HG03139 (cell line): ENCODE results near the gene TTC28.
"Not testable (repeated sequence)": the region's sequence is repeated elsewhere in the genome, so short reads cannot be mapped to it uniquely, and the experiment has no call there.

ENCODE experiments used
- ATAC-seq: cut with Tn5 transposase; IDR thresholded peaks from one replicate; pipeline ENCODE4 v1.9.1; 2021; ENCODE audit not compliant: unreplicated experiment

The TTC28 gene

DNA sequence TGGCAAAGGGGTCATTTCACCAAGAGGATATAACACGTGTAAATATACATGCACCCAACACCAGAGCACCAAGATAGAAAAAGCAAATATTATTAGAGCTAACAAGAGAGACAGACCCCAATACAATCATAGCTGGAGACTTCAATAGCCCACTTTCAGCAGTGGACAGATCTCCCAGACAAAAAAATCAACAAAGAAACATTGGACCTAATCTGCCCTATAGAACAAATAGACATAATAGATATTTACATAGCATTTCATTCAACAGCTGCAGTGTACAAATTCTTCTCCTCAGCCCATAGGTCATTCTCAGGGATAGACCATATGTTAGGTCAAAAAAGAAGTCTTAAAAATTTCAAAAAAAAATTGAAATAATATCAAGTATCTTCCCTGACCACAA, 312.8 kb downstream of the TTC28 start:
- ATAC-seq = no peak

DNA sequence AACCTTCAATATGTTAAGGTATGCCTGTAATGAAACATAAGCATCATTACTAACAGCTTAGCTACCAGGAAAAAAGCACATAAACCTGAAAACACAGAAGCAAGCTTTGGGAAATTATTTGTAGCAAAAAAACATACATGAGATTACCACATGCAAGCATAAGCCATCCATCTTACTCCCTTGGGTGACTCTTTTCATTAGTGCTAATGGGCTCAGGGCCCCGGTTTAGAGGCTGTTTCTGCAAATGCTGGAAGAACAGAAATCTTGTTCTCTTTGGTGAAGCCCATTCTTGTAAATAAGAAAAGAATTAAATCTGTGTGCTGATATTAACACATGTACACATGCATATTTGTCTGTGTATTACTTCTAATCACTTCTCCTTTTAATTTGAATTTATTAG, 314.3 kb downstream of the TTC28 start:
- no peak for ATAC-seq

DNA sequence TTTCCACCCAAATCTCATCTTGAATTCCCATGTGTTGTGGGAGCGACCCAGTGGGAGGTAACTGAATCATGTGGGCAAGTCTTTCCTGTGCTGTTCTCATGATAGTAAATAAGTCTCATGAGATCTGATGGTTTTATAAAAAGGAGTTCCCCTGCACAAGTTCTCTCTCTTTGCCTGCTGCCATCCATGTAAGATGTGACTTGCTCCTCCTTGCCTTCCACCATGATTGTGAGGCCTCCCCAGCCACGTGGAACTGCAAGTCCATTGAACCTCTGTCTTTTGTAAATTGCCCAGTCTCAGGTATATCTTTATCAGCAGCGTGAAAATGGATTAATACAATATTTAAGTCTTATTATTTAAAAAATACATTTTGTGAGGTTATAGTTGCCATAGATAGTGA, 315.5 kb downstream of the TTC28 start:
- not testable (repeated sequence) for ATAC-seq

DNA sequence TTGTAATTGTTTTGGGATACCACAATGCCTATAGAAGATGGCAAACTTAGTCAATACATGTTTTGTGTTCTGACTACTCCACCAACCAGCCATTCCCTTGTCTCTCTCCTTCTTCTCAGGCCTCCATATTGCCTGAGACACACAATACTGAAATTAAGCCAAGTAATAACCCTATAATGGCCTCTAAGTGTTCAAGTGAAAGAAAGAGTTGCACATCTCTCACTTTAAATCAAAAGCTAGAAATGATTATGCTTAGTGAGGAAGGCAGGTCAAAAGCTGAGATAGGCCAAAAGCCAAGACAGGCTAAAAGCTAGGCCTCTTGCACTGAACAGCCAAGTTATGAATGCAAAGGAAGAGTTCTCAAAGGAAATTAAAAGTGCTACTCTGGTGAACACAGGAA, 318.7 kb downstream of the TTC28 start:
- ATAC-seq = no peak

DNA sequence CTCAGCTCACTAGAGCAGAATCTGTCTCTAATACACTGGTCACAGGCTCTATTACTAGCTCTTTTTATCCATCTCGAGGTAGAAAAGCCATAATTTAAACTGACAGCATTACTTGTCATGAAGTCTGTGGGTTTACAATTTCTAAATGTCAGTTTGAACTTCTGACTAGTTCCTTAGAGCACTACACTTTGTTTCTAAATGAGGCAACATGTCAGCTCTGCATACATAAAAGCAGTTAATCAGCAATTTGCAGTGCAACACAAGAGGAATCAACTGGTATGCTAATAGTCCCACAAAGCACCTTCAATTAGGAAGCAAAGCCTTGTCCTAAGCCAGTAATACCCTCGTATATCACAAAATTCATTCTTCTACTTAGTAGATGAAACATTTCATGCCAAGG, 321.3 kb downstream of the TTC28 start:
- ATAC-seq = no peak

DNA sequence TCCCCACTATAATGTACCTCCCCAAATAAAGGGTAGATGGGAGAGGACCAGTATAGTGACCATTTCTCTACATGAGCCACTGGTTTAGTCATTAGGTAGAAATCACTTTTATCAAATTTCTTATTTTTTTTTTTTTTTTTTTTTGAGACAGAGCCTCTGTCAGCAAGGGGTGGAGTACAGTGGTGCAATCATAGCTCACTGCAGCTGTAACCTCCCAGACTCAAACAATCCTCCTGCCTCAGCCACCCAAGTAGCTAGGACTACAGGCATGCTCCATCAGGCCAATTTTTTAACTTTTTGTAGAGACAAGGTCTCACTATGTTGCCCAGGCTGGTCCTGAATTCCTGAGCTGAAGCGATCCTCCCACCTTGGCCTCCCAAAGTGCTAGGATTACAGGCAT, 322.4 kb downstream of the TTC28 start:
- no peak for ATAC-seq

DNA sequence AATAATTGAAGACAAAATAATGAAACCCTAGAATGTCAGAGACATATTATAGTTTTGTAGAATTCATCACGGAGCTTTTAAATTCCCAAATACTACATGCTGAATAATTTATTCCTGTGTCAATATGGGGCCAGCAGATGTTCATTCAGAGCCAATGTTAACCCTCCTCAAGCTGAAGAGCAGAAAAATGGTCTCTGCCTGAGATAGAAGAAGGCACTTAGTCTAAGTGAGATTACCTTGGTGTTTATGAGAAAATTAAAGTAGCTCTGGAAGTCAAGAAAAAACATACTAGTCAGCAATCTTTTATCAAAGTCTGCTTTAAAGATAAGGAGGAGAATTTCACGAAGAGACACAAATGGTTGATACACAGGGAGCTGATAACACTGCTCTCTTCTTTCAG, 328.2 kb downstream of the TTC28 start:
- ATAC-seq = no peak

DNA sequence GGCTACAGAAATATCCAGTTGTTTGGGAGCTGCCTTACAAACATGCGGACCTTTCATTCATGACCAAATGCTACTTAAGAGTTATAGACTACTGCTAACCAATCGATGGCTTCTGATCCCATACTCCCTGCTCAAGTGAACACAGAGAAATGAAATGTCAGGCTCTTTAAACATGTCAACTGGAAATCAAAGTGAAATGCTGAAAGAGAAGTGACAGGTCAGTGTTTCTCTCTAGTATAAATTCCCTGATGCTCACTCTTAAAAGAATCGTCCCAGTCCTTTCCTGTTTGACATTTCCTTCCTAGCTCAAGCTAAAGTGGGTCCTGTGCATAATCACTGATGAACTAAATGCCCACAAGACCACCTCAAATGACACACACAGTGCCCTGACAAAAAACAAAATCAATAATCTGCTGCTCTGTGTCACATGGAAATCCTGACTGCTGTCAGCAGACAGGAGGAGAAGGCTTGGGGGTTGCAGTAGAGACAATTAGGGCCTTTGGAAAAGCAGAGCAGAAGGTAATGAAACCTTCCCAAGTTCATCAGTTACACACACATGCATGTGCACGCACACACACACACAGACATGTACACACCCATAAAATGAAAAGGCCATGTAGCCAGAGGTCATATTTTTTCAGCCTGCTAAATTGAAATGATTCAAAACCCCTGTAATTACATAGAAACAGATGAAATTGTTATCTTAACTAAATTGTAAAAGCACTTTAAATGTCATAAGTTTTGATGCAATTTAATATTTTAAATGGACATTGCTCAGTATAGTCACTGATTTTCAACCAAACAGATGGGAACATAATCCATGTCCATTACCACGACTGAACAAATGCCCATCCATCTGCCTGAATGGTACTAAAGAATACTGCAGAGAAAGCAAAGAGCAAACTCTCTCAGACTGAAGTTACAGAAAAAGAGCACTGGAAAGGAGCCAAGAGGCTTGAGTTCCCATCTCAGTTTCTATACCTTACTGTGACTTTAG, 330.7 kb downstream of the TTC28 start:
- no peak for ATAC-seq

DNA sequence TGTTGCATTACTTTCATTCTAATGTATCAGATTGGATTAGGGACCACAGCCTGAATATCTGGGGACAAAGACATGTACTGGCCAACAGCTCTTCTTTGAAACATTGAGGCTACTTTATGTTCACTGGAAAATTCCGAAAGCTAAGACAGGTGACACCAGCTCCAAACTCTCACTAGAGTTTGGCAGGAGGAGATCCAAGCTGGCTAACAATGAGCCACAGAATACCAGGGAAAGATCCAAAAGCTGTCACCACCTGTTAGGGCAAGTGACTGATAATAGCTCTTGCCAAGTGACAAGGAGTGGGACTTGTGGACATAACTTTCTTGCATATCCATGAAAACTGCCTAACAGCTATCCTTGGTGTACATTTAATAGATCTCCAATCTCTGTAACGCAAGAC, 333.3 kb downstream of the TTC28 start:
- no peak for ATAC-seq

DNA sequence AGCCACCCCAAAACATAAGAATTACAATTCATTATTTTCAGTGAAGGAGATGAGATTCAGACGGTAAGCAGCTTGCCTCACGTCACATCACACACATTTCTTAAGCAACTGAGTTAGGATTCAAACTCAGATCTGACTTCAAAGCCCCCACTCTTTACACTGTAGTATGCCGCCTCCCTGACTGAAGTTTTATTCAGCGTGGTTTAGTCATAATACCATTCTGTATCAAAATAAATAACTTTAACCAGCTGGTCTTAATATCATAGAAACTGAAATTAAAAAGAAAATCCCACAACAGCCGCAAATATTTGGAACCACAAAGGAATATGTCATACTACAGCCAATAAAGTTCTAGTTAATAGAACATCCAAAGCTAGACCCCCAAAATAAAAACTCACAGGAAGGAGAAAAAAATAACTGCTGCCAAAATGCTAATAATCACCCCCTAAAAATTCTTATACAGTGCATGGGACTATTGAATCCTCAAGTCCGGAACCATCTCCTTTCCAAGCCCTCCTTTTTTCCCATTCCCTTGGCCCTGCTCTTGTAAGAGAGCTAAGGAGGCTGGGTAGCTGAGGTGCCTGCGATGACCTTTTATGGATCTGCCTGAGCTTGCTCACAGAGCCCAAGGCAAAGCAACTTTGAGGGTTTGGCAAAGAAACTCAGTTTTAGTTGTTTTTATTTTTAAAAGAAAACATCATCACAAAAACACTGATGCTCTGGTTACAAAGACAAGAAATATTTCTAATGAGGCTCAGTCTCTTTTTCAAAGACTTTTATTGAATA, 334.5 kb downstream of the TTC28 start:
- no peak for ATAC-seq

DNA sequence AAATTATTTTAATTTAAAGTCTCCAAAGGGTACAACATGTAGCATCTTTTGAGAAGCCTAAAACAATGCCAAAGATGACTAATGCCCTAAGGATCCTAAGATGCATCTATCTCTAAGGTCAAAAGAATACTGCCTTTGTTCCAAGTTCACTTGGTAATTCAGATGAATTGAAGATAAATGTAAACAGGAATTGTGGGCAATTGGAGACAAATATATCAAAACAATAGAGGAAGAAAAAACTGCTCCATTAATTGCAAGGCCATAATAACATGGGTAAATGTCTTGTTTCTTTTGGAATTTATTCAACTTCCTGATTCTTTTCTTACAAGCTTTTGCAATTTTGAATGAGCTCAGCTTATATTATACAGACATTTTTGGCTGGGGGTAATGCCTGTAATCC, 338.6 kb downstream of the TTC28 start:
- ATAC-seq = no peak

DNA sequence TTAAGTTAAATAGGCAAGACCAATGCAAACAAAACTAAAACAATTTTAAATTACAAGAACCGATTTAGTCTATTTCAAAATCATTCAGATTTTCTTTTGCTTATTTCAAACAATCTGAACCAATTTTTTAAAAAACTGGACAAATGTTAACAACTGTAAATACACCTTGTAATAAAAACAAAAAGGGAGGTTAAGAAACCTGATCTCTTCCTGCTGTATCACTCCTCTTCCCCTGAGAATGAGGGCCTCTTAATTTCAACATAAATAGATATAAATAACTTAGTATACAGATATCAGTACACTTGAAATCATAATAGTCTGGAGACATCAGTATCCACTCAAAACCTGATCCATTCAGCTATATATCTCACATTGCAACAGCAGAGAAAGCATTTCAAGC, 346.6 kb downstream of the TTC28 start:
- ATAC-seq = no peak

DNA sequence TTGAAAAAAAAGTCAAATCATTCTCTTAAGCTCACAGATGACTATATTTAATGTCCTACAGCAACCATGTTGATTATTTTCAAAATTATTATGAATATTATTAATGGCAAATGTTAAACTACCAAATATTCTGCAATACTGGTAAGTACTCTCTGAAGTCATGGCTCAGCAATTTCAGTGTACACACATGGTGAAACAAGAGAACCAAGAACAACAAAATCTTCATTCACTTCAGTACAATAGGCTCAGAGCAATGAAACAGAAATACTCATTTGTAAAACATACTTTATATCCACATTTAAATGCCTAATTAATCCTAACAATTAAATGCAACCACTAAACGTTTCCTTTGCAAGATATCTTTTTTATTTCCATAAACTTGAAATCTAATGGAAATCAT, 347.2 kb downstream of the TTC28 start:
- ATAC-seq = no peak

DNA sequence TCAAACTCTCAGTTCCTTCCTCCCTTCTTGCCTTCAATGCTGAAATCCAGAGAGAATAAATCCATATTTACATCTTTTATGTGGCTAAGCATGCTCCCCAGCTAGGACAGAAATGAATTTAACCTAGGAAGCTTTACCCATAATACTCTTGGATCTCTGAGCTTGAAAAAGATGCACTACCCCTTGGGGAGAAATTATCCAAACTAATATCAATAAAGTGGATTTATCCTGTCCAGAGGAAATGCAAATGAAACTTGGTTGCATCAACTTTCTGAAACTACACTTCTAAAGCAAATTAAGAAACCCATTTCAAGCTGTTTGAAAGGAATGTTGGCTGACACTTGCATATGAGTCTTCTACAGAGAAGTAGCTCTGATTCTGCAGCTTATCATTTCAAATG, 347.9 kb downstream of the TTC28 start:
- no peak for ATAC-seq

DNA sequence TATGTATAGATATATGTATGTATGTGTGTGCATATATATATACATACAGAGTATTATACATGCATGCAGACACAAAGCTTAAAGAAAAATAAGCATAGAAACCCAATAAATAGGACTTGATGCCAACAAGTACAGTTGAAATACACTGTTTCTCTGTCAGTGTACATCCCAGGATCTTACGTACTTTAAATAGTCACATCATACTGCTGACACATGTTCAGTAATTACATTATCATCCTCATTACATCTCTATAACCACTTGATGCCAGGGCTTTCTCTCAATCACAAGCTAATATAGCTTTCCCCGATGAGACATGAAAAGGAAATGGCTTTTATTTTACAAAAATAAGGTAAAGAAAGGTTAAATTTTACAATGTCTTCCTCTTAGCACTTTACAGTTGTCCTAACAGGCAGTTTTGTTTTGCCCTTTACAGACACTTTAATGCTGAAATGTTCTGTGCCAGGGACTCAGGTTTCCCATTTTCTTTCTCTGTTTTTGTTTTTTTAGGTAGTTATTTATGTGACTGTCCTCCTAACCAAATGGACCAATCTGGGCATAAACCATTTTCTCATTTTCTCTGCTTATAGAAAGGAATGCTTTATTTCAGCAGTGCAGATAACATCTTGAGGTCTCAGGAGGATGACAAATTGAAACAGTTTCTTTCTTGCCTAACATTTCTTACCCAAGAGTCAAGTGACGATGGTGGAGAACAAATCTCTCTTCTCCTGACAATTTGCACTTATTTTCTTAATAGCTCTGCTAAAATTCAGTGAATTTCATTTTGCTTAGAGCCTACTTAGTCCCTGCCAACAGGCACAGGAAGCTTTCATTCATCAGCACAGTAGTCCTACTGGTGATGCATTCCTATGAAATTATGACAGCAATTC, 350.2 kb downstream of the TTC28 start:
- ATAC-seq = no peak

DNA sequence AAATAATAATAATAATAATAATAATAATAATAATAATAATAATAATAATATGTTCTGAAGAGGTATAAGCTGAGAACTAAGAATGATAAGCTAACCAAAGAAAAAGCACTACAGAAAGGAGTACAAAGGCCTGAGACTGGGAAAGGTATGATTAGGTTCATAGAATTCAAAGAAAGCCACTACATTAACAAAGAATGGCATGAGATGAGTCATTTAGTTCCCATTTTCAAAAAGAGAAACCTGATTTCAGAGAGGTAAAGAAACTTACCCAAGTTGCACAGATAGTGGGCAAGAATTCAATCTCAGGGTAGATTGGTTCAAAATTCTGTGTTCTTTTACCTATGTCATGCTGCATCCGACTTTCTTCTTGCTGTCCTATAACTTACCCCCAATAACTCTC, 350.9 kb downstream of the TTC28 start:
- no peak for ATAC-seq

DNA sequence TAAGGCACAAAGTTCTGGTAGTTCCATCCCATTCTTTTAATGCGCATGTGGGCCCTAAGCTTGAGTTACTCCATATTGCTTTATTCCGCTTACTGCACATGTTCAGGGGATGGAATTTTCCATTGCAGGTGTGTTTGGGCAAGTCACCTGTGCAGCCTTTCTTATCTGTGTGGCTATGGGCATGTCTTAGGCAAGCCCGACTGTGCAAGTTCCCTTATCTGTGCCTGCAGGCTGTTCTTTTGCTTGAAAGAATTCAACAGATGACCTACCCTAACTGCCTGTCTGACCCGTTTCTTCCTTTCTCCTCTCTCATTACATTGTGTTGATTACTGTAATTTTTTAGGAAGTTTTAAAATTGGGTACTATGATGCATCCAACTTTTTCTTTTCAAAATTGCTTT, 363.6 kb downstream of the TTC28 start:
- no peak for ATAC-seq

DNA sequence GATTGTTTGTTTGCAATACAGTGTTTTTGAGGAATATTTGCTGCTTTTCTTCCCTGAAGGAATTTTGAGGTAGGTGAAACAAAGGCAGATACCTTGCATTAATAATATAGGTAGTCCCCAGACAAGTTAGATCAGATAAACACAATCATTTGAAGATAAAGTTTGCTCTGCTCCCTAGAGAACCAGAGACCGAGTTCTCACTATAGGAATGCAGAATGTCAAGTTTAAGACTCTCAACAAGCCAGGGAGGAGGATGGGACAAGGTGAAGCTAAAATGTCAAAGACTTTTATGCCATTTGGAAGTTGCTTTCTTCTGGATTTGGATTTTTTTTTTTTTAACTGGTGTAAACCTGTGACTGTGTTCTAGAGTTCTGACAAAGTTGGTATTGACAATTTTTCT, 364.7 kb downstream of the TTC28 start:
- no peak for ATAC-seq

DNA sequence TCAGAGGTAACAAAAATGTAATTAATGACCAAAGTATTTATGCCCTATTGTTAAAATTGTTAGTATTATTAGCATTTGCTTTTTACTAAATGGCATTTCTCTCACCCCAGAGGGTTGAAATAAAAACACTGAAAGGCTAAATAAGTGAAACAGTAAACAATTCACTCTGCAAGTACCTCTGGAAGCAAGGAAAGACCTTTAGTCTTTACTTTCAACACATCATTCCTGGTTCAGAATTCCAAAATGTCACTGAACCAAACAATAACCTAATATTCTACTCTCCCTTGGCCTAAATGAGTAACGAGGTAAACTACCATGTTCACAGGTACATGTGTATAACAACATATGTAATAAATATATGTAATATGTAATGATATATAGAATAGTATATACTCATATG, 369.3 kb downstream of the TTC28 start:
- ATAC-seq = no peak

DNA sequence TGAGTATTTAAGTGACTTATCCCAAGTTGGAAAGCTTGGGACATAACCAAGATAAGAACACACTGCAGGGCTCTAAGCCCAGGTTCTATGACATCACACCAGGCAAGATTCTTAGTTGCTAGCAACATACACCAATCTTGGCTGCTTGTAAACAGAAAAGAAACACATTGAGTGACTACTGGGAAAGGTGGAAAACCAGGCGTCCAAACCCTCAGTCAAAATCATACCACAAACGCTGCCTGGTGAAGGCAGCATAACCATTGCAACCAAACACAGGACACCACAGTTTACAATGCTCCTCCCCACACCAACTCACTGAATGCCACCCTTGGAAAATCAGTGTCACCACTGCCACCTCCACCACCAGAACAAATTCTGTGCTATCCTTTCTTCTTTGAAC, 379.9 kb downstream of the TTC28 start:
- no peak for ATAC-seq

DNA sequence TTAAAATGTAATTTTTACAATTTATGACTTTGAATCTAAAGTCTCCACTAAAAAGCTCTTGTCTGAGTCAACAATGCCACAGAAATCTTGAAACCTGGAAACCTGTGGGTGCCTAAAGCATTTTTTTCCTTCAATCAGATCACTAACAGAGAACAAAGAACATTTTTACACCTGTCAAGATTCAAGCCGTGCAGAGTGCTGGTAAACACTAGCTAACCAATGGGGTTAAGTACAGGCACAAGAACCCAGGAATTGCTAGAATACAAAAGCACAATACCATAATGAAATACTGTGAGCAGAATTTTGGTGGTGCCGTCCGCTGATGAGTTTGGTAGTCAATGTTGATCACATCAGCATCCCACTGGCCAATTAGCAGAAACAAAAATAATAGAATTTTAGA, 380.3 kb downstream of the TTC28 start:
- ATAC-seq = no peak
